GM19025 (cell line): ENCODE data around the gene DNAJC25.
"Not testable (repeated sequence)": the region's sequence is repeated elsewhere in the genome, so short reads cannot be mapped to it uniquely, and the experiment has no call there.

Source experiments
- ATAC-seq: cut with Tn5 transposase; IDR thresholded peaks from one replicate; pipeline ENCODE4 v1.9.1; 2021; ENCODE audit warnings: mild to moderate bottlenecking, low read depth, moderate library complexity; ENCODE audit not compliant: unreplicated experiment

The DNAJC25 gene

GRCh38 chr9:111662576-111663300 lies 31.6 kb downstream of the DNAJC25 start:
- ATAC-seq = no peak

GRCh38 chr9:111663301-111663823 lies 32.2 kb downstream of the DNAJC25 start:
- no peak for ATAC-seq

- no peak for ATAC-seq
Observed at GRCh38 chr9:111668026-111668573, 37.0 kb downstream of the DNAJC25 start.

GRCh38 chr9:111668601-111669000 lies 37.5 kb downstream of the DNAJC25 start:
- not testable (repeated sequence) for ATAC-seq

- ATAC-seq = no peak
Observed at GRCh38 chr9:111674319-111674718, 43.2 kb downstream of the DNAJC25 start.

GRCh38 chr9:111676116-111676515 lies 45.0 kb downstream of the DNAJC25 start:
- no peak for ATAC-seq

GRCh38 chr9:111678293-111678692 lies 47.2 kb downstream of the DNAJC25 start:
- no peak for ATAC-seq

GRCh38 chr9:111679199-111679598 lies 48.1 kb downstream of the DNAJC25 start:
- no peak for ATAC-seq

- ATAC-seq = no peak
Observed at GRCh38 chr9:111683392-111683791, 52.3 kb downstream of the DNAJC25 start.

GRCh38 chr9:111691672-111692329 lies 60.7 kb downstream of the DNAJC25 start:
- no peak for ATAC-seq

- no peak for ATAC-seq
Observed at GRCh38 chr9:111696796-111697195, 65.7 kb downstream of the DNAJC25 start.

- ATAC-seq = no peak
Observed at GRCh38 chr9:111700776-111701175, 69.6 kb downstream of the DNAJC25 start.
